Measurements from ENCODE around the gene CD4. TPM values are rescaled to one million over a fixed set of nuclear protein-coding genes. Genes with fewer than 3 reads are reported as not detected.

Gene CD4
- total RNA-seq, 4 donors from 2014 or later: 3.5 to 8.1 (median 3.9) TPM

DNA sequence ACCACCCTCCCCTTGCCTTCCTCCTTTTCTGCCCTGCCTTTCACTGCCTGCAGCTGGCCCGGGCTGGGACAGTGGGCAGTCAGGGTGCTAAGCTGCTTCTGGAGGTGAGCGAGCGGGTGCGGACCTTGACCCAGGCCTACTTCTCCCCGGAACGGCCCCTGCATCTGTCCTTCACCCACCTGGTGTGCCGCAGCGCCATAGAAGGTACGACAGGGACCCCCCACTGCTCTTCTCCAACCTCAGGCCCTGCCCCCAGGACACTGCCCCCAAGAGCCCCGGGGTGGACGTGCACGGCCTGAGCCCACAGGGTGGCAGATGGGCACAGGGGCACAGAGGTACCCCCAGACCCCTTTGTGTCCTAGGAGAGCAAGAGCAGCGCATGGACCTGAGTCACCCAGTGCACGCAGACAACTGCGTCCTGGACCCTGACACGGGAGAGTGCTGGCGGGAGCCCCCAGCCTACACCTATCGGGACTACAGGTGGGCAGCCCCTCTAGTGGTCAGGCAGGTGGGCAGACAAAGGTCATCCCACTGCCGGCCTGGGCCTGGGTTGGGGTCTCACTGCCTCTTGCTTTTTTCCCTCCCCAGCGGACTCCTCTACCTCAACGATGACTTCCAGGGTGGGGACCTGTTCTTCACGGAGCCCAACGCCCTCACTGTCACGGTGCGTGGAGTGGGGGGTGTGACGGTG lies 48.2 kb downstream of the CD4 start:
- TF ChIP-seq POLR2A (IDR thresholded peaks at IDR 0.05) (no peak), CTCF (IDR thresholded peaks at IDR 0.05) (no peak)
- Histone ChIP-seq H3K27me3 (no peaks in the 10 kb centered on the region), H3K4me3 (replicated peaks in 1 of 3) (no peak overlapping the region), H3K27ac (no peak overlapping the region), H3K9me3 (no peaks in the 10 kb centered on the region), H3K36me3 (peaks cover 5 to 10% of the 10 kb centered on the region in 2 donors), H3K4me1 (peaks cover 0 to 5% of the 10 kb centered on the region in 2 donors)
- 88 to 94% methylated on average over 9 to 24 of the region's 26 CpGs for WGBS, 2 donors
- DNase-seq: no peak
- intact Hi-C loops (cut with DNase I): loop anchor here (10.0 kb wide), 1 partner anchor 213 kb away; no protein-coding TSS in a partner anchor

- H3K4me1 ChIP-seq: peaks cover 0 to 5% of the 10 kb centered on the region in 2 donors
- peaks cover 5 to 10% of the 10 kb centered on the region in 2 donors for H3K36me3 ChIP-seq
- H3K27ac ChIP-seq: no peak overlapping the region
- no peaks in the 10 kb centered on the region for H3K9me3 ChIP-seq
- 92 to 95% methylated on average over 11 to 14 of the region's 16 CpGs for WGBS, 2 donors
- no peak for DNase-seq
- no peak for TF ChIP-seq CTCF (IDR thresholded peaks at IDR 0.05)
- intact Hi-C loops (cut with DNase I): loop anchor here (10.0 kb wide), 1 partner anchor 214 kb away; no protein-coding TSS in a partner anchor
- no peak overlapping the region for H3K4me3 ChIP-seq (replicated peaks in 1 of 3)
- H3K27me3 ChIP-seq: no peaks in the 10 kb centered on the region
These were observed 49.5 kb downstream of the CD4 start for GRCh38 chr12:6838854-6839253.

DNA sequence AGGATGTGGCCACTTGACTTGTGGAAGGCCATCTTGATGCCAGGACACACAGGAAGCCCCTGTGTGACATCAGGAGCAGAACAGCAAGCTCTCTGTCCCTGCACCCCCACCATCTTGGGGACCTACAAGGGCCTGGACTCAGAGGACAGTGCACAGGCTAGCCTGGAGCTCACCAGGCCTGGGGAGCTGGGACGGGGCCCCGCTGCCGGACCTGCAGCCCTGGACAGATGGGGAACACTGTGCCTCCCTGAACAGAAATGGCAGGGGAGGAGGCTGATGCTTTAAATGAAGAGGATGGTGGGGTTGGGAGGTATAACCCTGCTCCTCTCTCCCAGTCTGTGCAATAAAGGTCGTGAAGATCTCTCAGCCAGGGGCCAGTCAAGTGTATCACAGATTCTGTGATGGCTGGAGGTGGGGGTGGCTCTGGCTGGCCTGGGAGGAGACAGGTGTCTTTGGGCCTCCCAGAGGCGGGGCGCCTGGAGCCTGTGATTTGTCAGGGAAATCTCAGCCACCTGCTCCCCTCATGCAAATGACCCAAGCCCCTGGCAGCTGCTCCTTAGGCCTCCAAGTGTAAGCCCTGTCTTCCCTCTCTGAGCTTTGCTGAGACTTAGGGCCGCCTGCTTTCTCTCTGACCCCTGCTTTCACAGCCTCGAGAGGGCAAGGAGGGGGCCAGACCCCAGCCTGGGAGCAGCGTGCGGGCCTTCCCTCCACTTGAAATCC lies 50.3 kb downstream of the CD4 start:
- TF ChIP-seq CTCF (IDR thresholded peaks at IDR 0.05): no peak
- TF ChIP-seq POLR2A (IDR thresholded peaks at IDR 0.05): no peak
- Histone ChIP-seq H3K4me3 (replicated peaks in 1 of 3) (no peak overlapping the region), H3K9me3 (no peaks in the 10 kb centered on the region), H3K36me3 (peaks cover 5 to 10% of the 10 kb centered on the region in 2 donors), H3K4me1 (peaks cover 0 to 5% of the 10 kb centered on the region in 2 donors), H3K27ac (no peak overlapping the region), H3K27me3 (no peaks in the 10 kb centered on the region)
- intact Hi-C loops (cut with DNase I): loop anchor here (10.0 kb wide), 1 partner anchor 215 kb away; no protein-coding TSS in a partner anchor
- 76 to 81% methylated on average over 9 to 10 of the region's 10 CpGs for WGBS, 2 donors
- no peak for DNase-seq

DNA sequence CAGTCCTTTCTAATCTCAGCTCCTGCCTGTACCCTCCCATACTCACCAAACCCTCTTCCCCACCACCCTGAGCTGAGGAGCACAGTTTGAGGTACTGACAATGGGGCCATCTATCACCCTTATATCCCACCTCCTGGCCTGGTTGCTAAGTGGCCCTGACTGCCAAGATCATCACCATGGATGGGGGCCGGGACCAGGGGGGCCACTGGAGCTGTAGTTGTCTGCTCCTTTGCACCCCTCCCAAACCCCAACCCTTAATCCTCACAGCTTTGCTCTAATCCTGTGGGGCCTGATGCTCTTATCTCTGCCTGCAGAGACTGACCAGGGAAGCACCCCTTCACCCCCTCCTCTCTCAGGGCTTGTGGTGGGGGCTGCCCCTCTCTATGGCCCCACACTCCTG lies 51.0 kb downstream of the CD4 start:
- H3K27ac ChIP-seq: no peak overlapping the region
- H3K4me1 ChIP-seq: peaks cover 0 to 5% of the 10 kb centered on the region in 2 donors
- intact Hi-C loops (cut with DNase I): no loop called here
- no peak for DNase-seq
- 64 to 86% methylated on average over 1 of the region's 1 CpG for WGBS, 2 donors
- TF ChIP-seq CTCF (IDR thresholded peaks at IDR 0.05) (no peak), POLR2A (IDR thresholded peaks at IDR 0.05) (no peak)
- no peaks in the 10 kb centered on the region for H3K9me3 ChIP-seq
- no peaks in the 10 kb centered on the region for H3K27me3 ChIP-seq
- H3K4me3 ChIP-seq (replicated peaks in 1 of 3): no peak overlapping the region
- H3K36me3 ChIP-seq: peaks cover 5 to 10% of the 10 kb centered on the region in 2 donors
